ENCODE results near the gene FZD8. TPM values are rescaled to one million over a fixed set of nuclear protein-coding genes. Genes with fewer than 3 reads are reported as not detected.
A peak's percentile ranks its signal among the peaks of the same experiment; 100 is the strongest.

The FZD8 gene
- polyA plus RNA-seq, 2 of the 4 experiments (the other 2 are of a cell fraction) = 4.4 to 13.4 TPM

DNA sequence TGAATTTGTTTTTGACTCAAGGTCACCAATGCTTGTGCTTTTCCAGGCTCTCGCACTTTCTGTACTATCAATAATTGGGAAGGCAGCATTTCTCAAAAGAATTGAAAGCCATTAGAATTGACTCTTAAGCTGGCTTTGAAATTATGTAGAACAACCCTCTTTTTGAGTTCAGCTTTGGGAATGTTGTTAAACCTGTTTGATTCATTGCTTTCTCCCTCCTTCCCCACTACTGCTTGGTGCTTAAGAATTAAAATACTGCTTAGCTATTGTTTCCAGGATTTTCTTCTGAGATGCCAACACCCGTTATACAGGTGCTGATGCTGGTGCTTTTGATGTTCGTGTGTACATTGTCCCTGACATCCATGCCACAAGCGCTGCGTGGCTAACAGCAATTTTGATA is 15.5 kb upstream of the FZD8 start:
- H3K4me3 ChIP-seq = no peak overlapping the region
- ATAC-seq (no peak), DNase-seq (ENCODE audit: low read depth in 1 of 2, low spot score in 1 of 2) (no peak), FAIRE-seq (no peak)
- no peaks in the 10 kb centered on the region for H3K9me3 ChIP-seq
- H3K27ac ChIP-seq = no peak overlapping the region
- TF ChIP-seq REST (IDR thresholded peaks at IDR 0.05) (no peak), CHD2 (IDR thresholded peaks at IDR 0.05; ENCODE audit: low read length, partially characterized antibody) (no peak), EHF (CRISPR knock-in tag; IDR thresholded peaks at IDR 0.05) (no peak), SREBF2 (IDR thresholded peaks at IDR 0.05) (no peak), ATOH8 (CRISPR knock-in tag; IDR thresholded peaks at IDR 0.05; ENCODE audit: low read depth) (no peak), POLR2A (IDR thresholded peaks at IDR 0.05; ENCODE audit: low read length) (no peak), ELK1 (IDR thresholded peaks at IDR 0.05; ENCODE audit: low read depth, low read length) (no peak), CEBPB (IDR thresholded peaks at IDR 0.05) (no peak), FOSB (CRISPR knock-in tag; IDR thresholded peaks at IDR 0.05) (no peak), JUNB (IDR thresholded peaks at IDR 0.05) (no peak), BHLHE40 (IDR thresholded peaks at IDR 0.05; ENCODE audit: low read depth, low read length) (no peak), KDM1A (IDR thresholded peaks at IDR 0.05; ENCODE audit: low read depth) (no peak), KDM5A (IDR thresholded peaks at IDR 0.05) (no peak), HOXB13 (CRISPR knock-in tag; IDR thresholded peaks at IDR 0.05; ENCODE audit: low read depth) (no peak), GATA3 (IDR thresholded peaks at IDR 0.05; ENCODE audit: borderline replicate concordance) (no peak), PHF8 (IDR thresholded peaks at IDR 0.05; ENCODE audit: borderline replicate concordance, low read depth) (no peak)
- TF ChIP-seq, protein P1, sequence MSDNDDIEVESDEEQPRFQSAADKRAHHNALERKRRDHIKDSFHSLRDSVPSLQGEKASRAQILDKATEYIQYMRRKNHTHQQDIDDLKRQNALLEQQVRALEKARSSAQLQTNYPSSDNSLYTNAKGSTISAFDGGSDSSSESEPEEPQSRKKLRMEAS (IDR thresholded peaks at IDR 0.05) = no peak
- TF ChIP-seq, protein P2, sequence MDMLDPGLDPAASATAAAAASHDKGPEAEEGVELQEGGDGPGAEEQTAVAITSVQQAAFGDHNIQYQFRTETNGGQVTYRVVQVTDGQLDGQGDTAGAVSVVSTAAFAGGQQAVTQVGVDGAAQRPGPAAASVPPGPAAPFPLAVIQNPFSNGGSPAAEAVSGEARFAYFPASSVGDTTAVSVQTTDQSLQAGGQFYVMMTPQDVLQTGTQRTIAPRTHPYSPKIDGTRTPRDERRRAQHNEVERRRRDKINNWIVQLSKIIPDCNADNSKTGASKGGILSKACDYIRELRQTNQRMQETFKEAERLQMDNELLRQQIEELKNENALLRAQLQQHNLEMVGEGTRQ (IDR thresholded peaks at IDR 0.05) = no peak
- POLR2A ChIA-PET = no interaction called here
- H3K4me2 ChIP-seq = no peak overlapping the region
- 77% methylated on average over 5 of the region's 5 CpGs for WGBS (ENCODE audit: missing lambda C conversion rate)
- CTCF ChIA-PET = no interaction called here
- H3K4me1 ChIP-seq = no peaks in the 10 kb centered on the region

DNA sequence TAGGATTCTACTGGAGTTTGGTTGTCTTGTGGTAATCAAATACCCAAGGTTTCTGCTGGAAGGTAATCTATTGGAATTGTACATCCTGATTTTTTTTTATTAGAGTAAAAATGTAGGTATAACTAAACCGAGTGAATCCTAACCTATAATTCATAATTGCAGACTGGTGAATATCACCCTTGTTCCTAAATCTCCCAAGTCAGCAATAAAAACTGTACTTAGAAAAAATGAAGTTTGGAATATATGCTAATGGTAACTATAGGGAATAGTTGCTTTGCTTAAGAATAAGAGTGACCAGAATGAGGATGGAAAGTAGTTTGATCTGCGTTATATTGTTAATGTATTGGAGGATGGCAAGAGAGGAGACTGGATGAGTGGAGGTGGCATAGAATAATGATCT is 10.7 kb upstream of the FZD8 start:
- Histone ChIP-seq H3K4me3 (no peak overlapping the region), H3K4me2 (no peak overlapping the region), H3K4me1 (no peaks in the 10 kb centered on the region), H3K9me3 (no peaks in the 10 kb centered on the region), H3K27ac (no peak overlapping the region)
- FAIRE-seq (no peak), ATAC-seq (no peak), DNase-seq (ENCODE audit: low read depth in 1 of 2, low spot score in 1 of 2) (no peak)
- CTCF ChIA-PET = no interaction called here
- POLR2A ChIA-PET = no interaction called here
- peak; percentile 66 for TF ChIP-seq MAFK (IDR thresholded peaks at IDR 0.05; ENCODE audit: partially characterized antibody)
- TF ChIP-seq ZSCAN20 (CRISPR knock-in tag; IDR thresholded peaks at IDR 0.05) = no peak
- 25% methylated on average over 2 of the region's 2 CpGs for WGBS (ENCODE audit: missing lambda C conversion rate)

Data from A549 (cell line).